NCI-H1694 treated with DMSO at 0.1 percent for 48 hours (cell line): ENCODE data around the gene PLK5.
"Not testable (repeated sequence)": the region's sequence is repeated elsewhere in the genome, so short reads cannot be mapped to it uniquely, and the experiment has no call there.

Source experiments
- DNase-seq: peaks from one replicate; lab custom pipeline; 2025; lab: John Stamatoyannopoulos, UW

PLK5 gene

GRCh38 chr19:1491114-1491848 lies 32.6 kb upstream of the PLK5 start, which contains the start of gene REEP6:
Gene REEP6, plus strand, starts transcription at chr19:1491181. Its CDS starts 89 bp downstream, at chr19:1491270.
- no peak for DNase-seq

DNA sequence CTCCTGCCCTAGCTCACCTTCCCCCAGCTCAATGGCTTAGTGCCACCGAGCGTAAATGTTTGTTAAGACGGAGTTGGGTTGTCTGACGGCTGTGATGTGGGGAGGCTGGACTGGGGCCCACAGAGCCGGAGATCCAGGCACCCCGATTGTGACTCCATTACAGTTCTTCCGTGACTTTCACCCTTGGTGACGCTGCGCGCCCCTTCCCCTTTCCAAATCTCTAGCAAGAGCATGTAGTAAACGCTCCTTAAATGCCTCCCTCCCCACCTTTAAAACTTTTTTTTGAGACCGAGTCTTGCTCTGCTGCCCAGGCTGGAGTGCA lies 32.1 kb upstream of the PLK5 start:
- no peak for DNase-seq

DNA sequence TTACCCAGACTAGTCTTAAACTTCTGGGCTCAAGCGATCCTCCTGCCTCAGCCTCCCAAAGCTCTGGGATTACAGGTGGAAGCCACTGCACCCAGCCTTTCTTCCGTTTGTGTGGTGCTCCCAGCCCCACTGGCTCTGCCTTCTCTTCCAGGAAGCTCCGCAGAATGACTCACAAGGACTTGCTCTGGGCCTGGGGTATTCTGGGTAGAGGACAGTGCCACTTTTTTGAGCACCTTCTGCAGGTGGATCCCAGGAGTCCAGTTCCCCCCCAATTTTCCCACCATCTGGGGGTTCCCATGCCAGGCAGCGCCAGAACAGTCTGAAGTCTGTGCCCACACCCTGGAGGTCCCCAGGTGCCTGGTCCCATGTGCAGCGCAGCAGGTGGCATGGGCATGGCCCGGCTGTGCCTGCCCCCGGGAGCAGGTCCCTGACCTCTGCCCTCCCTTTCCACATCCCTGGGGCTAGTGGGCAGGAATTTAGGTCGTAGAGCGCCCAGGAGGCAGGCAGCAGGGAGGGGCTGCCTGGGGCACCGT lies 31.3 kb upstream of the PLK5 start:
- no peak for DNase-seq

GRCh38 chr19:1494115-1494815 lies 29.6 kb upstream of the PLK5 start:
- DNase-seq, result no peak

GRCh38 chr19:1495051-1495798 lies 28.7 kb upstream of the PLK5 start:
- DNase-seq, result no peak

DNA sequence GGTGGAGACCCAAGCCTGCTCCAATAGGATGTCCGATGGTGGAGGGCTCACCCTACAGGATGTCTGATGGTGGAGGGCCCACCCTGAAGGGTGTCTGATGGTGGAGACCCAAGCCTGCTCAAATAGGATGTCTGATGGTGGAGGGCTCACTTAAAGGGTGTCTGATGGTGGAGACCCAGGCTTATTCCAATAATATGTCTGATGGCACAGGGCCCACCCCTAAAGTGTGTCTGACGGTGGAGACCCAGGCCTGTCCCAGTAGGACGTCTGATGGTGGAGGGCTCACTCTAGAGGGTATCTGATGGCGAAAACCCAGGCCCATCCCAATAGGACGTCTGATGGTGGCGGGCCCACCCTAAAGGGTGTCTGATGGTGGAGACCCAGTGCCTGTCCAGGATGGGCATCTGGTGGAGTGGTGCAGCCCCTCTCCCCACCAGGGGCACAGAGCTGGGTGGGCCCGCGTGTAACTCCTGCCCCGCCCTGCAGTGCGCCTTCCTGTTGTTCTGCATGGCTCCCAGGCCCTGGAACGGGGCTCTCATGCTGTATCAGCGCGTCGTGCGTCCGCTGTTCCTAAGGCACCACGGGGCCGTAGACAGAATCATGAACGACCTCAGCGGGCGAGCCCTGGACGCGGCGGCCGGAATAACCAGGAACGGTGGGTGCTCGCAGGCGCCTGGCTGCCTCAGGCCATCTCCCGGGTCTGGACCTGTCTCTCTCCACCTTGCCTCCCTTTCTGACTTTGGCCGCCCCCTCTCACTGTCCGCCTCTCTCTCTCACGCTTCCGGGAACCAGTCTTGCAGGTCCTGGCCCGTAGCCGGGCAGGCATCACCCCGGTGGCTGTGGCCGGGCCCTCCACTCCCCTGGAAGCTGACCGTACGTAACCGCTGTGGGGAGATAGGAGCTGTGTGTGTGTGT lies 27.8 kb upstream of the PLK5 start:
- DNase-seq, result no peak

DNA sequence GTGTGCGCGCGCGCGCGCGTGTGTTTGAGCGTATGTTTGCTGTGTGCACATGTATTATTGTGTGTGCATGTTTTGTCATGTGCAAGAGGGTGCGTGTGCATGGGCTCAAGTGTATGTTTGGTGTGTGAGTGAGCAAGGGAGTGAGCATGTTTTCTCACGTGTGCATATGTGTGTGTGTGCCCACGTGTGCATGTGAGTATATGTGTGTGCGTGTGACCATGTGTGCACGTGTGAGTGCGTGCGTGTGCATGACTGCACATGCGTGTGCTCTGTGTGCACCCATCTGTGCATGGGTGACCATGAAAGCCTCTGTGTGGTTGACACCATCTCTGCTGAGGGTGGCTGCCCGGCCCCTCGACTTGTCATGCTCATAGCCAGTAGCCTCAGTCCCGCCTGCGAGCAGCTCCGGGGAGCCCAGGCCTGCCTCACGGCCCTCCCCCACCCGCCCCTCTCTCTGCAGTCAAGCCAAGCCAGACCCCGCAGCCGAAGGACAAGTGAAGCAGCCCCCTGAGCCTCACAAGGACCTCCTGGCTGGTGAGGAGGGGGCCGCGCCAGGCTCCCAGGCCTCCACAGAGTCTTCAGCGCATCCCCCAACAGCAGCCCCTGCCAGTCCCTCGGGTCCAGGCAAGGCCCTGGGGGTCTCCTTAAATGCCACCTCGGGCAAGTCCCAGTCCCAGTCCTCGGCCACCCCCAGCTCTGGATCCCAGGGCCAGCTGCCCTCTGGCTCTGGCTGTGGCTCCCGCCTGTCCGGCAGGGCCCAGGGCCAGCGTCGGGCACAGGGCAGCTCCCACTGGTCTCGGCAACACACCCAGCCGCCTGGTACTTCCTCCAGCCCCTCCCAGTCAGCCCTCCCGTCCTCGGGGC lies 26.9 kb upstream of the PLK5 start:
- DNase-seq, result no peak

- no peak for DNase-seq
Observed at GRCh38 chr19:1497578-1498235, 26.2 kb upstream of the PLK5 start.

GRCh38 chr19:1499231-1499630 lies 24.6 kb upstream of the PLK5 start:
- DNase-seq, result not testable (repeated sequence)

GRCh38 chr19:1501200-1501595 lies 22.7 kb upstream of the PLK5 start:
- no peak for DNase-seq

DNA sequence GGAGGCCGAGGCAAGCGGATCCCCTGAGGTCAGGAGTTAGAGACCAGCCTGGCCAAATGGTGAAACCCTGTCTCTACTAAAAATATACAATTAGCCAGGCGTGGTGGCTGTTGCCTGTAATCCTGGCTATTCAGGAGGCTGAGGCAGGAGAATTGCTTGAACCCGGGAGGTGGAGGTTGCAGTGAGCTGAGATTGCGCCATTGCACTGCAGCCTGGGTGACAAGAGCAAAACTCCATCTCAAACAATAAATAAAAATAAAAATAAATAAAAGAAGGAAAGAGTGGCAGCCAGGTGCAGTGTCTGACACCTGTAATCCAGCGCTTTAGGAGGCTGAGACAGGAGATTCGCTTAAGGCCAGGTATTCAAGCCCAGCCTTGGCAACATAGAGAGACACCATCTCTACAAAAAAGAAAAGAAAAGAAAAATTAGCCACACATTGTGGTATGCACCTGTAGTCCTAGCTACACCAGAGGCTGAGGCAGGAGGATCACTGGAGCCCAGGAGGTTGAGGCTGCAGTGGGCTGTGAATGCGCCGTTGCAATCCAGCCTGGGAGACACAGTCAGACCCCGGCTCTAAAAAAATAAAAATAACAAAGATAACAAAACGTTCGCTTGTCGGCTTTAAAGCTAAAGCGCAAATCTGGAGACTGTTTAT lies 21.3 kb upstream of the PLK5 start:
- no peak for DNase-seq

DNA sequence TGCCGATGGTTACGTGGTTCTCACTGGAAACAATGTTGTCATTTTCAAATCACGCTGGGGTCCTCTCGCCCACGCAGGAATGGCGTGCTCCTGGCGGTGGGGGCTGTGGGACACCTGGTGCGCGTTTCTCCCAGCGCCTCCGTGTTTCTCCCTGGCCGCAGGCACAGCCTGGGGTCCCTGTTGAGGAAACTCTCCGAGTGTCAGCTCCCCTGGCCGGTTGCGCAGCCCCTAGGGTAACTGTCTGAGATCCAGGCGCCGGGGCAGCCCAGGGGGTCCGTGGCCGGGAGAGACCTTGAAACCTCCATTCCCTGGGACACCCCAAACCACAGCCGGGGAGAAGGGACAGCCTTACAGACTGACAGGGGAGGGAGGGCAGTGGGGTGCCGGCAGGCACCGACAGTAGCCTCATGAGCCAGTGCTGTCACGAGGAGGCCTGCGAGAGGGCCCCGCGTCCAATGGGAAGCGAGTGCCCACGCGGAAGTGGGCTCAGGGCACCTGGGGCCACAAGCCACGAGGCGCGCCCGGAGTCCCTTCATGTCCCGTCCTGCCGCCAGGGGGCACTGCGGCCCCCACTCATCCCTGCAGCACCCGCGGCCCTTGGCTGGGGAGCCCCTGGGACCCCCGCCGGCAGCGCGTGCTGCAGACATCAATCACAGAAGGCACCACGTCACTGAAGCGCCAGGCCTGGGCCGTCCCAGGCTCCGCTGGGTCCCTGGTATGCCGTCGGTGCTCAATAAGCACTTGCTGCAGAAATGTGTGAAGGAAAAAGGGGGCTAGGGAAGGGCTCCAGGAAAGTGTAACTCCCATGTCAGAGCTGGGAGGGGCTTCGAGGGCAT lies 20.6 kb upstream of the PLK5 start:
- no peak for DNase-seq

DNA sequence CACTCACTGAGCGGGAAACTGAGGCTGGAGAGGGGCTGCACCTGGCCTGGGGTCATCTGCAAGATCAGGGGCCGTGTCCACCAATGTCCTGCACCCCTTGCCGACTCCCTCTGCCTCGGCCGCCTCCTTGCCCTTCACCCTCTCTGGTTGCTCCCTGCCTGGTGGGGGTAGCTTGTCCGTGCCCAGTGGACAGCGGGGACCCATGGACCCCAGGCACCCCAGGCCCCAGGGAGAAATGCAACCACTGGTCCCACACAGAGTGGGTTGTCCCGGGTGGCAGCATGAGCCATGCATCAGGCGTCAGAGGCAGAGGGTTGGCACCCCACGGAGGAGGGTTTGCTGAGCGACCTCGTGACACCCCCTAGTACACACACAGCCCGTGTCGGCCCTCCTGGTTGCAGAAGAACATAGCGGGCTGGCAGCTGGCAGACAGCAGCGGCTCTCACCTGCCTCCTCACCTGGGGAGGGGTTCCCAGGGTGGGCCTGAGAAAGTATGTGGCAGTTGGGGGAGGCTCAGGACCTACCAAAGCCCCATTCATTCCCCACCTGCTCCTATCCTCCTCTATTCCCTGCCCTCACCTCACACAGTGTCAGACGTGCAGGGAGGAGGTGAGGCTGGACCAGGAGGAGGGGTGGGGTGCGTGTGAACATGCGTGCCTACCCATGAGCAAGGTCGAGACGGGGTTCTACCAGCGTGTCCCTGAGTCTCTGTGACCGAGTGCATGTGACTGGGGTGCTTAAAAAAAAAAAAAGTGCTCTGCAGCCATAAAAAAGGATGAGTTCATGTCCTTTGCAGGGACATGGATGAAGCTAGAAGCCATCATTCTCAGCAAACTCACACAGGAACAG lies 19.7 kb upstream of the PLK5 start:
- no peak for DNase-seq

- no peak for DNase-seq
Observed at GRCh38 chr19:1505012-1505411, 18.9 kb upstream of the PLK5 start.

GRCh38 chr19:1505991-1506881 lies 17.6 kb upstream of the PLK5 start:
- no peak for DNase-seq

- DNase-seq, result no peak
Observed at GRCh38 chr19:1507192-1507660, 16.7 kb upstream of the PLK5 start.
